PC-9 (cell line): ENCODE measurements around the gene RBCK1.

Experiments used
- CTCF ChIP-seq: fragments of 200-600 bp; sonication (generic); conservative IDR thresholded peaks from 2 replicates; pipeline ENCODE4 v1.6.1; 2017; ENCODE audit warnings: mixed run types, antibody characterized with exemption, mild to moderate bottlenecking, moderate library complexity
- EZH2 ChIP-seq: fragments of 200-600 bp; sonication (generic); IDR thresholded peaks from 2 replicates; pipeline ENCODE4 v1.8.0; 2017; ENCODE audit warnings: antibody characterized with exemption, low read depth

DNA sequence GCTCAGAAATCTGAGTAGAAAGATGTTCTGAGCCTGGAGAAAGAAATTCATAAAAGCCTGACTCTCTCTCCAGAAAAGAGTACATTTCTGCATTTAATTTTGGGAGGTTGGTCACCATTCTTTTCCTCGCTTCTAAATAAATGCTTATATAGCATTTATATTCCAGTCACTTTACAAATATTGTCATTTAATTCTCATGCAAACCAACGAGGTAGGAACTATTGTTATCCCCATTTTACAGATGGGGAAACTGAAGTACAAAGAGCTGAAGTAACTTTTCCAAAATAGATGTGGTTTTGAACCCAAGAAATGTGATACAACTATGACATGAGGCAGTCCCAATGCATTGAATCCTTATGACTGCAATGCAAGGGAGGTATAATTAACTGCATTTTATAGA, 32.0 kb upstream of the RBCK1 start:
- TF ChIP-seq CTCF (no peak), EZH2 (no peak)
